ENCODE results near the gene SHKBP1.
"Not testable (repeated sequence)": the region's sequence is repeated elsewhere in the genome, so short reads cannot be mapped to it uniquely, and the experiment has no call there.

SHKBP1 gene

GRCh38 chr19:40616178-40616577 lies 39.5 kb downstream of the SHKBP1 start:
- no peak for DNase-seq

GRCh38 chr19:40616941-40617340 lies 40.3 kb downstream of the SHKBP1 start:
- DNase-seq, result no peak

- no peak for DNase-seq
Observed at GRCh38 chr19:40617961-40618360, 41.3 kb downstream of the SHKBP1 start.

- DNase-seq, result no peak
Observed at GRCh38 chr19:40619333-40620160, 42.9 kb downstream of the SHKBP1 start.

- DNase-seq, result no peak
Observed at GRCh38 chr19:40620161-40620485, 43.5 kb downstream of the SHKBP1 start.

GRCh38 chr19:40621283-40621682 lies 44.6 kb downstream of the SHKBP1 start:
- DNase-seq, result no peak

GRCh38 chr19:40621966-40622772 lies 45.5 kb downstream of the SHKBP1 start:
- DNase-seq, result no peak

GRCh38 chr19:40622773-40623075 lies 46.1 kb downstream of the SHKBP1 start:
- no peak for DNase-seq

- DNase-seq, result no peak
Observed at GRCh38 chr19:40623403-40624251, 47.0 kb downstream of the SHKBP1 start.

- DNase-seq, result not testable (repeated sequence)
Observed at GRCh38 chr19:40624369-40625153, 47.9 kb downstream of the SHKBP1 start.

GRCh38 chr19:40625406-40626120 lies 48.9 kb downstream of the SHKBP1 start:
- no peak for DNase-seq

- no peak for DNase-seq
Observed at GRCh38 chr19:40626918-40627317, 50.2 kb downstream of the SHKBP1 start.

GRCh38 chr19:40627486-40628279 lies 51.0 kb downstream of the SHKBP1 start:
- no peak for DNase-seq

- DNase-seq, result no peak
Observed at GRCh38 chr19:40629346-40629745, 52.7 kb downstream of the SHKBP1 start.

GRCh38 chr19:40630571-40631160 lies 54.0 kb downstream of the SHKBP1 start:
- no peak for DNase-seq

GRCh38 chr19:40632311-40633036 lies 55.8 kb downstream of the SHKBP1 start:
- no peak for DNase-seq

GRCh38 chr19:40633207-40633606 lies 56.5 kb downstream of the SHKBP1 start:
- no peak for DNase-seq

- DNase-seq, result no peak
Observed at GRCh38 chr19:40638327-40638726, 61.7 kb downstream of the SHKBP1 start.

GRCh38 chr19:40639638-40639982 lies 62.9 kb downstream of the SHKBP1 start:
- no peak for DNase-seq

- no peak for DNase-seq
Observed at GRCh38 chr19:40640744-40641143, 64.1 kb downstream of the SHKBP1 start.
